ENCODE data around the gene DPH3. TPM values are rescaled to one million over a fixed set of nuclear protein-coding genes. Genes with fewer than 3 reads are reported as not detected.

DPH3 gene
- total and polyA plus RNA-seq, 2 donors (not counting 3 experiments of a cell fraction or from before 2014, with no cell fraction given), result 7.7 to 28.7 TPM

GRCh38 chr3:16301507-16301906 is 36.8 kb upstream of the DPH3 start:
- no peaks in the 10 kb centered on the region for H3K79me2 ChIP-seq (ENCODE audit: control insufficient read depth, insufficient read depth, low read length)
- H4K20me1 ChIP-seq (replicated peaks; ENCODE audit: control insufficient read depth, extremely low read depth, insufficient read depth, low read length), result no peaks in the 10 kb centered on the region
- H3K9me3 ChIP-seq (replicated peaks; ENCODE audit: control insufficient read depth, insufficient read depth, low read length), result no peaks in the 10 kb centered on the region
- no peak for TF ChIP-seq JUN (IDR thresholded peaks at IDR 0.05; ENCODE audit: borderline replicate concordance, insufficient read depth, insufficient read length, low read depth)
- no peak for TF ChIP-seq POLR2A (IDR thresholded peaks at IDR 0.05; ENCODE audit: low read depth, low read length)
- TF ChIP-seq, protein P1, sequence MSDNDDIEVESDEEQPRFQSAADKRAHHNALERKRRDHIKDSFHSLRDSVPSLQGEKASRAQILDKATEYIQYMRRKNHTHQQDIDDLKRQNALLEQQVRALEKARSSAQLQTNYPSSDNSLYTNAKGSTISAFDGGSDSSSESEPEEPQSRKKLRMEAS (IDR thresholded peaks at IDR 0.05; ENCODE audit: insufficient read depth, insufficient read length), result no peak
- no peak for TF ChIP-seq EZH2 (IDR thresholded peaks at IDR 0.05; ENCODE audit: borderline replicate concordance, low read depth, low read length, severe bottlenecking)
- no peak for TF ChIP-seq CTCF (IDR thresholded peaks at IDR 0.05; ENCODE audit: extremely low read depth in 1 of 2, insufficient read depth in 1 of 2, low read depth in 1 of 2, low read length in 2 of 2)
- no peak for TF ChIP-seq GATA2 (IDR thresholded peaks at IDR 0.05; ENCODE audit: insufficient read depth, insufficient read length, low read depth, low read length)
- TF ChIP-seq FOS (IDR thresholded peaks at IDR 0.05; ENCODE audit: borderline replicate concordance, insufficient read depth, low read length), result no peak
- no peak for TF ChIP-seq MYC (IDR thresholded peaks at IDR 0.05; ENCODE audit: low read depth, low read length)
- TF ChIP-seq POLR2AphosphoS5 (IDR thresholded peaks at IDR 0.05; ENCODE audit: insufficient read depth, low read depth, low read length), result no peak
- no peak overlapping the region for H3K9ac ChIP-seq (replicated peaks; ENCODE audit: extremely low read depth, insufficient read depth, low read length)
- FAIRE-seq, result no peak
- H3K36me3 ChIP-seq (ENCODE audit: control insufficient read depth in 2 of 2, extremely low read depth in 1 of 2, insufficient read depth in 2 of 2, low read length in 2 of 2), result peaks cover 0 to 3% of the 10 kb centered on the region in 2 experiments
- ChIA-PET CTCF (interaction anchor here (1.6 to 2.0 kb wide), 2 partner anchors 11 to 215 kb away, joined by 5 to 12 read pairs; no protein-coding TSS in a partner anchor), POLR2A (no interaction called here)
- no peak overlapping the region for H3K4me2 ChIP-seq (ENCODE audit: insufficient read depth, low read length)
- H3K4me3 ChIP-seq (replicated peaks in 1 of 3; ENCODE audit: insufficient read depth in 1 of 3, low read depth in 1 of 3, low read length in 3 of 3), result no peak overlapping the region
- intact Hi-C loops (cut with micrococcal nuclease) (no loop called here), dilution Hi-C loops (cut with MboI; ENCODE audit: extremely low pct_ligation_motif_present, low sequenced_read_pairs) (no loop called here)
- H3K4me1 ChIP-seq (ENCODE audit: control insufficient read depth, extremely low read depth, insufficient read depth, low read length), result no peaks in the 10 kb centered on the region
- DNase-seq (ENCODE audit: low read depth, low spot score), result no peak
- no TSS peak for BruUV-seq (replicated peaks)
- H3K27ac ChIP-seq (ENCODE audit: insufficient read depth, low read depth, low read length), result no peak overlapping the region
- H3K9me1 ChIP-seq (replicated peaks; ENCODE audit: control insufficient read depth, extremely low read depth, insufficient read depth, low read length), result no peaks in the 10 kb centered on the region
- H3K27me3 ChIP-seq (ENCODE audit: control insufficient read depth in 2 of 2, insufficient read depth in 2 of 2, low read length in 2 of 2), result no peaks in the 10 kb centered on the region
- no peak overlapping the region for H2AFZ ChIP-seq (ENCODE audit: low read depth, low read length)
